HEK293 (cell line): ENCODE measurements around the gene PCDH1.

Source experiments
- CTCF ChIA-PET: fragments of 350-600 bp; formaldehyde crosslinking; extraction: SDS; loops from one replicate; lab custom pipeline; 2021; ENCODE audit warnings: antibody characterized with exemption; lab: Yijun Ruan, JAX
- POLR2A ChIA-PET: fragments of 300-600 bp; formaldehyde crosslinking; extraction: SDS; loops from one replicate; lab custom pipeline; 2020; ENCODE audit warnings: antibody characterized with exemption, inconsistent platforms; lab: Yijun Ruan, JAX
- H3K27ac ChIP-seq: fragments of 200-500 bp; sonication (Bioruptor generic); 2 replicates; pipeline ENCODE4 v1.5.1; 2014; ENCODE audit warnings: low read depth, low read length, control low read depth, inconsistent platforms; ENCODE audit errors: extremely low read depth
- H3K36me3 ChIP-seq, 2 experiments: fragments of 200-500 bp in 1 of 2; sonication (Bioruptor generic) in 1 of 2; 1 replicate in 1 of 2; 2 replicates in 1 of 2; pipeline ENCODE4 v1.5.1; 2014 to 2017; ENCODE audit warnings: inconsistent platforms in 2 of 2, low read length in 2 of 2; ENCODE audit not compliant: control insufficient read depth in 2 of 2, insufficient read depth in 1 of 2
- H3K4me1 ChIP-seq: fragments of 200-500 bp; sonication (Bioruptor generic); 2 replicates; pipeline ENCODE4 v1.5.1; 2014; ENCODE audit warnings: mild to moderate bottlenecking, low read length, inconsistent platforms; ENCODE audit not compliant: control insufficient read depth, insufficient read depth
- H3K4me3 ChIP-seq: 2 replicates; pipeline ENCODE4 v1.5.1; 2011; ENCODE audit warnings: low read depth, mild to moderate bottlenecking, control low read depth, low read length, moderate library complexity
- H3K9me3 ChIP-seq: fragments of 200-500 bp; sonication (Bioruptor generic); 2 replicates; pipeline ENCODE4 v1.5.1; 2014; ENCODE audit warnings: low read depth, low read length, inconsistent platforms; ENCODE audit not compliant: control insufficient read depth, insufficient read depth
- HIC1 ChIP-seq: fragments of 450-650 bp; formaldehyde crosslinking; IDR thresholded peaks from 2 replicates; pipeline ENCODE4 v1.5.1; 2016; ENCODE audit warnings: missing biosample characterization, missing genetic modification characterization
- KLF10 ChIP-seq: fragments of 450-650 bp; IDR thresholded peaks from 2 replicates; pipeline ENCODE4 v1.5.1; 2018; ENCODE audit warnings: missing biosample characterization, mild to moderate bottlenecking, missing genetic modification characterization
- KLF9 ChIP-seq: fragments of 450-650 bp; formaldehyde crosslinking; IDR thresholded peaks from 2 replicates; pipeline ENCODE4 v1.5.1; 2016; ENCODE audit warnings: missing biosample characterization, missing genetic modification characterization, low read depth
- PRDM6 ChIP-seq: fragments of 450-650 bp; formaldehyde crosslinking; IDR thresholded peaks from 2 replicates; pipeline ENCODE4 v1.5.1; 2017; ENCODE audit warnings: missing biosample characterization, missing genetic modification characterization
- YY2 ChIP-seq: fragments of 450-650 bp; formaldehyde crosslinking; IDR thresholded peaks from 2 replicates; pipeline ENCODE4 v1.5.1; 2016; ENCODE audit warnings: missing biosample characterization, missing genetic modification characterization
- ZBTB17 ChIP-seq: fragments of 450-650 bp; formaldehyde crosslinking; IDR thresholded peaks from 2 replicates; pipeline ENCODE4 v1.5.1; 2016; ENCODE audit warnings: missing biosample characterization, missing genetic modification characterization
- ZBTB48 ChIP-seq: fragments of 450-650 bp; formaldehyde crosslinking; IDR thresholded peaks from 2 replicates; pipeline ENCODE4 v1.5.1; 2016; ENCODE audit warnings: missing biosample characterization, missing genetic modification characterization
- ZBTB49 ChIP-seq: fragments of 450-650 bp; formaldehyde crosslinking; IDR thresholded peaks from 2 replicates; pipeline ENCODE4 v1.5.1; 2016; ENCODE audit warnings: missing biosample characterization, missing genetic modification characterization, low read depth
- ZNF114 ChIP-seq: fragments of 450-650 bp; formaldehyde crosslinking; IDR thresholded peaks from 2 replicates; pipeline ENCODE4 v1.5.0; 2017; ENCODE audit warnings: missing biosample characterization, missing genetic modification characterization
- ZNF132 ChIP-seq: fragments of 450-650 bp; formaldehyde crosslinking; IDR thresholded peaks from 2 replicates; pipeline ENCODE4 v1.5.1; 2017; ENCODE audit warnings: missing biosample characterization, missing genetic modification characterization, borderline replicate concordance
- ZNF148 ChIP-seq: fragments of 450-650 bp; formaldehyde crosslinking; IDR thresholded peaks from 2 replicates; pipeline ENCODE4 v1.5.0; 2017; ENCODE audit warnings: missing biosample characterization, missing genetic modification characterization, borderline replicate concordance
- ZNF2 ChIP-seq: fragments of 450-650 bp; formaldehyde crosslinking; IDR thresholded peaks from 2 replicates; pipeline ENCODE4 v1.5.1; 2016; ENCODE audit warnings: missing biosample characterization, missing genetic modification characterization
- ZNF391 ChIP-seq: fragments of 450-650 bp; formaldehyde crosslinking; IDR thresholded peaks from 2 replicates; pipeline ENCODE4 v1.5.1; 2016; ENCODE audit warnings: low read depth, missing biosample characterization, missing genetic modification characterization, borderline replicate concordance
- ZNF394 ChIP-seq: fragments of 450-650 bp; formaldehyde crosslinking; IDR thresholded peaks from 2 replicates; pipeline ENCODE4 v1.5.1; 2016; ENCODE audit warnings: missing biosample characterization, missing genetic modification characterization, mild to moderate bottlenecking, moderate library complexity, borderline replicate concordance
- ZNF426 ChIP-seq: fragments of 450-650 bp; formaldehyde crosslinking; IDR thresholded peaks from 2 replicates; pipeline ENCODE4 v1.5.1; 2017; ENCODE audit warnings: missing biosample characterization, missing genetic modification characterization, mild to moderate bottlenecking, inconsistent platforms, moderate library complexity
- ZNF544 ChIP-seq: fragments of 450-650 bp; formaldehyde crosslinking; IDR thresholded peaks from 2 replicates; pipeline ENCODE4 v1.5.0; 2017; ENCODE audit warnings: missing biosample characterization, missing genetic modification characterization
- ZNF843 ChIP-seq: fragments of 450-650 bp; formaldehyde crosslinking; IDR thresholded peaks from 2 replicates; pipeline ENCODE4 v1.5.1; 2016; ENCODE audit warnings: missing biosample characterization, missing genetic modification characterization

Gene PCDH1

GRCh38 chr5:141838326-141839014 lies 39.7 kb downstream of the PCDH1 start:
- ChIA-PET CTCF (interaction anchor here (0.5 to 1.8 kb wide), 2 partner anchors 12 to 123 kb away, joined by 3 to 7 read pairs; no protein-coding TSS in a partner anchor), POLR2A (interaction anchor here (0.6 kb wide), 1 partner anchor 11 kb away, joined by 4 read pairs; no protein-coding TSS in a partner anchor)
- H3K27ac ChIP-seq, result no peak overlapping the region
- H3K36me3 ChIP-seq, result no peaks in the 10 kb centered on the region
- H3K9me3 ChIP-seq, result no peaks in the 10 kb centered on the region
- H3K4me1 ChIP-seq, result no peaks in the 10 kb centered on the region
- TF ChIP-seq ZBTB48 (no peak), KLF10 (no peak), ZBTB49 (tag by site-specific recombination) (no peak), ZBTB17 (tag by site-specific recombination) (no peak), KLF9 (tag by site-specific recombination) (no peak), PRDM6 (tag by site-specific recombination) (no peak), HIC1 (tag by site-specific recombination) (no peak), ZNF843 (no peak), ZNF132 (no peak), ZNF148 (no peak), ZNF426 (tag by site-specific recombination) (no peak), ZNF544 (tag by site-specific recombination) (no peak), YY2 (tag by site-specific recombination) (no peak), ZNF2 (tag by site-specific recombination) (no peak), ZNF394 (tag by site-specific recombination) (no peak), ZNF391 (tag by site-specific recombination) (no peak), ZNF114 (tag by site-specific recombination) (no peak)
- no peak overlapping the region for H3K4me3 ChIP-seq
